CD4-positive, CD25-positive, alpha-beta regulatory T cell (primary cell): ENCODE results near the gene RFPL4AL1. TPM values are rescaled to one million over a fixed set of nuclear protein-coding genes. Genes with fewer than 3 reads are reported as not detected.

Experiments
- ATAC-seq, 2 donors: fragments of 150-1000 bp; cut with Tn5 transposase; one replicate each; pipeline ENCODE4 v1.10.0; 2021; ENCODE audit warnings: low read depth in 2 of 2, moderate number of reproducible peaks in 2 of 2, moderate library complexity in 1 of 2
- DNase-seq, 3 donors: peaks; one replicate each; pipeline versions ENCODE4 v3.0.0 to v3.0.0-alpha.2; 2012 to 2022; ENCODE audit warnings: mixed read lengths in 1 of 3
- H3K27ac ChIP-seq: one replicate; pipeline ENCODE4 v1.7.0; 2013; ENCODE audit warnings: mild to moderate bottlenecking, low read length; ENCODE audit not compliant: insufficient read depth, poor library complexity, severe bottlenecking
- H3K27me3 ChIP-seq: one replicate; pipeline ENCODE4 v1.7.0; 2013; ENCODE audit warnings: low read length; ENCODE audit not compliant: control insufficient read depth, insufficient read depth
- H3K36me3 ChIP-seq: one replicate; pipeline ENCODE4 v1.7.0; 2013; ENCODE audit warnings: mild to moderate bottlenecking, low read length, moderate library complexity; ENCODE audit not compliant: control insufficient read depth, insufficient read depth
- H3K4me1 ChIP-seq: 2 replicates; pipeline ENCODE4 v1.7.0; 2013; ENCODE audit warnings: mild to moderate bottlenecking, low read length; ENCODE audit not compliant: insufficient read depth, control insufficient read depth, poor library complexity, severe bottlenecking
- H3K4me3 ChIP-seq: one replicate; pipeline ENCODE4 v1.7.0; 2013; ENCODE audit warnings: low read depth, mild to moderate bottlenecking, low read length, moderate library complexity
- H3K9me3 ChIP-seq, 2 experiments: 1 replicate in 1 of 2; 2 replicates in 1 of 2; pipeline ENCODE4 v1.7.0; 2013; ENCODE audit warnings: low read length in 2 of 2, mild to moderate bottlenecking in 1 of 2, moderate library complexity in 1 of 2; ENCODE audit not compliant: control insufficient read depth in 2 of 2
- H3K27ac Mint-ChIP-seq, 3 donors: one replicate each; pipeline ENCODE4 v1.8.0; 2020 to 2022; ENCODE audit warnings: mild to moderate bottlenecking in 3 of 3, mixed read lengths in 3 of 3, moderate library complexity in 2 of 3
- H3K27me3 Mint-ChIP-seq: one replicate; pipeline ENCODE4 v1.8.0; 2022; ENCODE audit warnings: mild to moderate bottlenecking, mixed read lengths
- H3K36me3 Mint-ChIP-seq: one replicate; pipeline ENCODE4 v1.8.0; 2020; ENCODE audit warnings: mixed read lengths
- H3K4me1 Mint-ChIP-seq, 4 donors: one replicate each; pipeline ENCODE4 v1.8.0; 2020 to 2022; ENCODE audit warnings: mixed read lengths in 4 of 4, mild to moderate bottlenecking in 1 of 4
- H3K4me3 Mint-ChIP-seq, 4 donors: one replicate each; pipeline ENCODE4 v1.8.0; 2020 to 2022; ENCODE audit warnings: mild to moderate bottlenecking in 4 of 4, mixed read lengths in 4 of 4, moderate library complexity in 3 of 4
- H3K9me3 Mint-ChIP-seq, 7 donors: one replicate each; pipeline ENCODE4 v1.8.0; 2020 to 2022; ENCODE audit warnings: mixed read lengths in 7 of 7, mild to moderate bottlenecking in 3 of 7, moderate library complexity in 2 of 7
- polyA plus RNA-seq, 4 donors: library from polyadenylated mRNA; unstranded; fragments of 300-500 nt; fragmentation: Illumina TruSeq; gene quantifications; one replicate each; pipeline ENCODE4 v1.2.3, GENCODE V29; 2021
- total RNA-seq: library from RNA; stranded (reverse); gene quantifications from one replicate; pipeline ENCODE4 v1.2.3, GENCODE V29; 2022

The RFPL4AL1 gene
- total and polyA plus RNA-seq, 5 donors from 2014 or later: not detected

DNA sequence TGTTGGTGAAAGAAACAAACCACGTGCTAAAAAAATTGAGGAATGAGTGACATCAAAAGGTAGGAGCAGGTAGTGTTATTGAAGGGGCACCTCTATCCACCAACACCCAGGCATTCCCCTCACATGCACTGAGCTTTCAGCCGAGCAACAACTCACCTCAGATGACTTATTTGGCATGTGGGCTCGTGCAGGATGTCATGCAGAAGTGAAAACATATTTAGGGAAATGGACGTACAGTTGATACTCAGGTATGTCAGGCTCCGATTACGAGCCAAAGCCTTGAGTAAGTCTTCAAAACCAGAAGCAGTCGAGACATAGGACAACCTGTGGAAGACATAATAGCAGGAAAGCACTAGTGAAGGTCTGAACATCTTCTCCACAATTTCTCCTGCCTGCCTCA, 32.5 kb downstream of the RFPL4AL1 start:
- Mint-ChIP-seq H3K4me1 (peaks cover 0 to 5% (median 0%) of the 10 kb centered on the region in 4 donors), H3K36me3 (no peaks in the 10 kb centered on the region), H3K27me3 (peaks cover 9% of the 10 kb centered on the region), H3K9me3 (peaks cover 0 to 14% (median 5%) of the 10 kb centered on the region in 7 donors), H3K27ac (no peak overlapping the region), H3K4me3 (no peak overlapping the region)
- no peak for DNase-seq
- Histone ChIP-seq H3K4me3 (no peak overlapping the region), H3K27ac (no peak overlapping the region), H3K4me1 (no peaks in the 10 kb centered on the region), H3K9me3 (no peaks in the 10 kb centered on the region), H3K36me3 (no peaks in the 10 kb centered on the region), H3K27me3 (peaks cover 2% of the 10 kb centered on the region)
- ATAC-seq: no peak

DNA sequence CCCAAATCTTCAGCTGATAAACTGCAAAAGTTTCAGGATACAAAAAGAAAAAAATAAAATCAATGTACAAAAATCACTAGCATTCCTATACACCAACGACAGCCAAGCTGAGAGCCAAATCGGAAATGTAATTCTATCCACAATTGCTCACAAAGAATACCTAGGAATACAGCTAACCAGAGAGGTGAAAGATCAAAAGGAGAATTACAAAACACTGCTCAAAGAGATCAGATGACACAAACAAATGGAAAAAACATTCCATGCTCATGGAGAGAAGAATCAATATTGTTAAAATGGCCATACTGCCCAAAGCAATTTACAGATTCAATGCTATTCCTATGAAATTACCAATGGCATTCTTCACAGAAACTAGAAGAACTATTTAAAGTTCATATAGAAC, 33.4 kb downstream of the RFPL4AL1 start:
- H3K9me3 Mint-ChIP-seq: peaks cover 0 to 14% (median 5%) of the 10 kb centered on the region in 7 donors
- no peak overlapping the region for H3K4me3 Mint-ChIP-seq
- no peak overlapping the region for H3K27ac ChIP-seq

DNA sequence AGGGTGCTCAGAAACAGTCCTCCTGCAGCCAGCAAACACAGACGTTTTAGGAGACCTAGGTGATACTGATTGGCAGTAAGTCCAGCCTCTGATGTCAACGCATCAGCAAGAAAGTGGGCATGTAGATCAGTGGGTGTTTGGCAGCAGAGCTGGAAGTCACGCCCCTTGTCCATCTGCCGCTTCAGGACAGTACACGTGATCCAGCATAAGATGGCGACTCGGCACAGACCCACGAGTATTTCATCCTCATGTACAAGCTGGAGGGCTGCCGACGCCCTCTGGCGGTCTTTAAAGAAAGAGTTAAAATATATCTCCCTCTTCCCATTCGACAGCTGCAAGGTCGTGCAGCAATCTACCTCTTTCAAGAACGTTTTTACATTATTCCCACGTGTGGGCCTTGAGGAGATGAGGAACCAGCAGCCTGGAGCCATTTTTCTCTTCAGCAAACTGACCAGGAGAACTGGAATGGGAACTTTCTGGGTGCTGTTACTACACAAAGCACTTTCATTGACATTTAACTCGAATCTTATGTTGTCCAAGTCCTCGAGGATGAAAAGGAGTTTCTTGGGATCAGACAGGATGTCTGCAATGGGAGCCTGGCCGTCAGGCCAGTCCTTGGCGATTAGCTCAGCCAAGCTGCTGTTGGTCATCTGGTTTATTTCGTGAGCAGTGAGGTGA, 40.6 kb downstream of the RFPL4AL1 start:
- H3K4me1 ChIP-seq: no peaks in the 10 kb centered on the region
- no peak overlapping the region for H3K27ac Mint-ChIP-seq
- H3K9me3 ChIP-seq: no peaks in the 10 kb centered on the region
- H3K27ac ChIP-seq: no peak overlapping the region
- peaks cover 0 to 13% (median 4%) of the 10 kb centered on the region in 7 donors for H3K9me3 Mint-ChIP-seq
- no peak overlapping the region for H3K4me3 Mint-ChIP-seq
- H3K4me3 ChIP-seq: no peak overlapping the region
- H3K4me1 Mint-ChIP-seq: peaks cover 0 to 6% (median 2%) of the 10 kb centered on the region in 4 donors
- H3K36me3 ChIP-seq: no peaks in the 10 kb centered on the region
- no peaks in the 10 kb centered on the region for H3K27me3 ChIP-seq
- peaks cover 10% of the 10 kb centered on the region for H3K27me3 Mint-ChIP-seq
- ATAC-seq: no peak
- peak in 2 of 3 donors; percentile 27 to 59 for DNase-seq
- H3K36me3 Mint-ChIP-seq: no peaks in the 10 kb centered on the region

More for the DNA sequence above, 33.4 kb downstream of the RFPL4AL1 start:
- Histone ChIP-seq H3K4me3 (no peak overlapping the region), H3K27me3 (peaks cover 2% of the 10 kb centered on the region), H3K9me3 (no peaks in the 10 kb centered on the region), H3K4me1 (no peaks in the 10 kb centered on the region), H3K36me3 (no peaks in the 10 kb centered on the region)
- Mint-ChIP-seq H3K4me1 (peaks cover 0 to 5% (median 0%) of the 10 kb centered on the region in 4 donors), H3K27me3 (peaks cover 14% of the 10 kb centered on the region), H3K36me3 (no peaks in the 10 kb centered on the region), H3K27ac (no peak overlapping the region)
- no peak for DNase-seq
- no peak for ATAC-seq

DNA sequence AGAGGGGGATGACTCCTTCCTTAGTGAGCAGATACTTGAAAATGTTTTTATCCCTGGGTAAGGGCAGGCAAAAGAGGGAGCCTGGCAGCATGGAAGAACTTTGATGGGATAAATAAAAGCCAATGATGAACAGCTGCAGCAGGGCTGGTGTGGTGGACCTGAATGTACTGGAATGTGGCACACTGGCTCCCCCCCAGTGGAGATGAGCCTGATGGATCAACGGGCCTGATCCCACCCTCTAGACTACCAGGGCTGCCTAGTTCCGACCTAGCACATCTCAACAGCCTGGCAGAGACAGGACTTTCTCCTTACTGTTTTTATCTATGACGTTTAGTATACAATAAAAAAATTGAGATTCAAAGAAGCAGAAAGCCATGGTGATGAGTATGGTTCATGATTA, 42.4 kb downstream of the RFPL4AL1 start:
- peaks cover 10% of the 10 kb centered on the region for H3K27me3 Mint-ChIP-seq

DNA sequence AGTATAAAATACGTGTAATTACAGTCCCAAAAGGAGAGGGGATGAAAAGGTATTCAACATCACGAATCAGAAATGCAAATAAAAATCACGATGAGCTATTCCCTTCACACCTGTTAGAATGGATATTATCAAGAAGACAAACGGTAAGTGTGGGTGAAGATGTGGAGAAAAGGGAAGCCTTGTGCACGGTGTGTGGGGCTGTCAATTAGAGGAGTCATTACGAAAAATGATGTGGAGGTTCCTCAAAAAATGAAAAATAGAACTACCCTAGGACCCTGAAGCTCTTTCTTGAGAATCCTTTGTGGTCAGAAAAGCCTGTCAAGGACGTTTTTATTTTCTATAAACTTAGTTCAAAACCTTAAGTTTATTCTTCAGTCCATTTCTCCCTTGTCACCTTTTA, 43.5 kb downstream of the RFPL4AL1 start:
- no peak for ATAC-seq
- Histone ChIP-seq H3K27ac (no peak overlapping the region), H3K36me3 (no peaks in the 10 kb centered on the region), H3K9me3 (no peaks in the 10 kb centered on the region), H3K27me3 (no peaks in the 10 kb centered on the region), H3K4me3 (no peak overlapping the region), H3K4me1 (no peaks in the 10 kb centered on the region)
- Mint-ChIP-seq H3K4me3 (no peak overlapping the region), H3K27me3 (peaks cover 4% of the 10 kb centered on the region), H3K9me3 (peaks cover 0 to 6% (median 0%) of the 10 kb centered on the region in 7 donors), H3K27ac (no peak overlapping the region), H3K4me1 (peaks cover 0 to 6% (median 2%) of the 10 kb centered on the region in 4 donors), H3K36me3 (no peaks in the 10 kb centered on the region)
- DNase-seq: no peak

More for the DNA sequence above, 42.4 kb downstream of the RFPL4AL1 start:
- H3K27ac Mint-ChIP-seq: no peak overlapping the region
- no peaks in the 10 kb centered on the region for H3K4me1 ChIP-seq
- H3K9me3 ChIP-seq: no peaks in the 10 kb centered on the region
- H3K27ac ChIP-seq: no peak overlapping the region
- H3K36me3 Mint-ChIP-seq: no peaks in the 10 kb centered on the region
- no peak overlapping the region for H3K4me3 ChIP-seq
- no peak overlapping the region for H3K4me3 Mint-ChIP-seq
- peaks cover 0 to 7% (median 0%) of the 10 kb centered on the region in 7 donors for H3K9me3 Mint-ChIP-seq
- no peaks in the 10 kb centered on the region for H3K36me3 ChIP-seq
- no peak for ATAC-seq
- no peak for DNase-seq
- no peaks in the 10 kb centered on the region for H3K27me3 ChIP-seq
- peaks cover 0 to 6% (median 2%) of the 10 kb centered on the region in 4 donors for H3K4me1 Mint-ChIP-seq

DNA sequence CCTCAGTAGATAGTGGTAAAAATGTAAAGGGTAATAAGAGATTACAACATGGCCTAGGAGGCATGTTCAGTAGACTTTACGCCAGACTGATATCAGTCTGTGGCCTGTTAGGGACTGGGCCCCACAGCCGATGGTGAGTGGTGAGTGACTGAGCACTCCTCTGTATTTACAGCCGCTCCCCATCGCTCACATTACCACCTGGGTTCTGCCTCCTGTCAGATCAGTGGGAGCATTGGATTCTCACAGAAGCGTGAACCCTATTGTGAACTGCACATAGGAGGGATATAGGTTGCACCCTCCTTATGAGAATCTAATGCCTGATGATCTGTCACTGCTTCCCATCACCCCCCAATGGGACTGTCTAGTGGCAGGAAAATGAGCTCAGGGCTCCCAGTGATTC, 45.0 kb downstream of the RFPL4AL1 start:
- Histone ChIP-seq H3K4me3 (no peak overlapping the region), H3K27ac (no peak overlapping the region), H3K9me3 (no peaks in the 10 kb centered on the region), H3K27me3 (no peaks in the 10 kb centered on the region), H3K36me3 (no peaks in the 10 kb centered on the region), H3K4me1 (no peaks in the 10 kb centered on the region)
- Mint-ChIP-seq H3K36me3 (no peaks in the 10 kb centered on the region), H3K9me3 (peaks cover 0 to 3% (median 0%) of the 10 kb centered on the region in 7 donors), H3K27ac (no peak overlapping the region), H3K4me3 (no peak overlapping the region), H3K27me3 (peaks cover 4% of the 10 kb centered on the region), H3K4me1 (peaks cover 0 to 6% (median 2%) of the 10 kb centered on the region in 4 donors)
- ATAC-seq: no peak
- DNase-seq: no peak

DNA sequence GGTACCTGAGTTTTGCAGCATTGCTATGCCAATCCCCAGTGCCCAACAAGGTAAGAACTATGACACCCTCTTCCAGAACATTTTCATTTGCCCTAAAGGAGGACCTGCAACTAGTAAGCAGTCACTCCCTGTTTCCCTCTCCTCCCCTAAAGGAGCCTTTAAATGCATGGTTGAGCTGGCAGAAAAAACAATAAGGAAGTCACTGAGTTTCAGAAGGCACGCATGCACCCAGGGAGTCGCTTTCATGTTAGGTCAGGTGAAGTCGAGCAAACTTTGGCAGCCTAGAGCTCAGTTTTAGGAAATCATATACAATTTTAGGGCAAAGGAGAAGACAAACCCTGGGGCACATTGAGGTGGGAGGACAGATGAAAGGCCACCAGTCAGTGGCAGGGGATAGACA, 51.1 kb downstream of the RFPL4AL1 start:
- Mint-ChIP-seq H3K27me3 (no peaks in the 10 kb centered on the region), H3K36me3 (no peaks in the 10 kb centered on the region), H3K4me3 (no peak overlapping the region), H3K27ac (no peak overlapping the region), H3K4me1 (no peaks in the 10 kb centered on the region), H3K9me3 (peaks cover 0 to 4% (median 0%) of the 10 kb centered on the region in 7 donors)
- ATAC-seq: no peak
- H3K9me3 ChIP-seq: no peaks in the 10 kb centered on the region
- H3K4me1 ChIP-seq: no peaks in the 10 kb centered on the region
- H3K27ac ChIP-seq: no peak overlapping the region
- DNase-seq: no peak
- no peak overlapping the region for H3K4me3 ChIP-seq
- no peaks in the 10 kb centered on the region for H3K36me3 ChIP-seq
- no peaks in the 10 kb centered on the region for H3K27me3 ChIP-seq
